ENCODE results near the gene ABCC3.

- TF ChIP-seq CTCF (IDR thresholded peaks at IDR 0.05) (no peak), ZFX (IDR thresholded peaks at IDR 0.05; ENCODE audit: borderline replicate concordance) (no peak)
Measured at GRCh38 chr17:50684288-50684611, 49.6 kb downstream of the ABCC3 start.

All from 22Rv1 (cell line).